Measurements from ENCODE around the gene BPIFA3.

GRCh38 chr20:33239979-33240736 is 23.0 kb downstream of the BPIFA3 start:
- TF ChIP-seq POLR2AphosphoS5 (IDR thresholded peaks at IDR 0.05; ENCODE audit: low read depth, low read length) (no peak), POLR2A (IDR thresholded peaks at IDR 0.05; ENCODE audit: low read depth, low read length) (no peak)
